ENCODE results near the gene CYBA.

The CYBA gene

GRCh38 chr16:88697116-88697830 lies 46.4 kb upstream of the CYBA start:
- in situ Hi-C loops (cut with HindIII; ENCODE audit: low pct_ligation_motif_present, low sequenced_read_pairs): no loop called here

DNA sequence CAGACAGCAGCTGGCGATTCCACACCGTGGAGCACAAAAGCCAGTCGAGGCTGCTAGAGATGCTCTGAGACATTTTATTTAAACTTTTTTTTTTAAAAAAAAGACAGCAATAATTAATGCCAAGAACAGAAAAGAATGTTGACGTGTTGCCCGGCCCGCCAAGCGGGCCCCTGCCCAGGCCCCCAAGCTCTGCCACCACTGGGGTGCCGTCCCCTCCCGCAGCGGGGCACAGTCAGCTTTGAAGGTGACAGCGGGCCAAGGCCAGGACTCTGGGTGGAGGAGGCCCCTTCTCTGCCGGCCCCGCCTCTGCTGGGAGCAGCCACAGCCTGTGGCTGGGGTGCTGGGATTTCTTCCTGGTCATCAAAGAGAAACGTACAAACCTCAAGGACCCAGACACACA lies 45.6 kb upstream of the CYBA start:
- Histone ChIP-seq H3K27me3 (replicated peaks) (no peaks in the 10 kb centered on the region), H3K27ac (no peak overlapping the region), H3K36me3 (replicated peaks) (peaks cover 25% of the 10 kb centered on the region), H3K4me3 (ENCODE audit: low read depth, low read length) (no peak overlapping the region)
- TF ChIP-seq, protein P1, sequence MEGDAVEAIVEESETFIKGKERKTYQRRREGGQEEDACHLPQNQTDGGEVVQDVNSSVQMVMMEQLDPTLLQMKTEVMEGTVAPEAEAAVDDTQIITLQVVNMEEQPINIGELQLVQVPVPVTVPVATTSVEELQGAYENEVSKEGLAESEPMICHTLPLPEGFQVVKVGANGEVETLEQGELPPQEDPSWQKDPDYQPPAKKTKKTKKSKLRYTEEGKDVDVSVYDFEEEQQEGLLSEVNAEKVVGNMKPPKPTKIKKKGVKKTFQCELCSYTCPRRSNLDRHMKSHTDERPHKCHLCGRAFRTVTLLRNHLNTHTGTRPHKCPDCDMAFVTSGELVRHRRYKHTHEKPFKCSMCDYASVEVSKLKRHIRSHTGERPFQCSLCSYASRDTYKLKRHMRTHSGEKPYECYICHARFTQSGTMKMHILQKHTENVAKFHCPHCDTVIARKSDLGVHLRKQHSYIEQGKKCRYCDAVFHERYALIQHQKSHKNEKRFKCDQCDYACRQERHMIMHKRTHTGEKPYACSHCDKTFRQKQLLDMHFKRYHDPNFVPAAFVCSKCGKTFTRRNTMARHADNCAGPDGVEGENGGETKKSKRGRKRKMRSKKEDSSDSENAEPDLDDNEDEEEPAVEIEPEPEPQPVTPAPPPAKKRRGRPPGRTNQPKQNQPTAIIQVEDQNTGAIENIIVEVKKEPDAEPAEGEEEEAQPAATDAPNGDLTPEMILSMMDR (IDR thresholded peaks at IDR 0.05; ENCODE audit: low read depth, low read length, missing control alignments): no peak
- DNase-seq: no peak
- in situ Hi-C loops (cut with HindIII; ENCODE audit: low pct_ligation_motif_present, low sequenced_read_pairs): no loop called here

More at GRCh38 chr16:88697116-88697830, 46.4 kb upstream of the CYBA start:
- TF ChIP-seq, protein P1 (IDR thresholded peaks at IDR 0.05; ENCODE audit: low read depth, low read length, missing control alignments): no peak
- no peak for DNase-seq
- Histone ChIP-seq H3K4me3 (ENCODE audit: low read depth, low read length) (no peak overlapping the region), H3K36me3 (replicated peaks) (peaks cover 25% of the 10 kb centered on the region), H3K27ac (no peak overlapping the region), H3K27me3 (replicated peaks) (no peaks in the 10 kb centered on the region)

DNA sequence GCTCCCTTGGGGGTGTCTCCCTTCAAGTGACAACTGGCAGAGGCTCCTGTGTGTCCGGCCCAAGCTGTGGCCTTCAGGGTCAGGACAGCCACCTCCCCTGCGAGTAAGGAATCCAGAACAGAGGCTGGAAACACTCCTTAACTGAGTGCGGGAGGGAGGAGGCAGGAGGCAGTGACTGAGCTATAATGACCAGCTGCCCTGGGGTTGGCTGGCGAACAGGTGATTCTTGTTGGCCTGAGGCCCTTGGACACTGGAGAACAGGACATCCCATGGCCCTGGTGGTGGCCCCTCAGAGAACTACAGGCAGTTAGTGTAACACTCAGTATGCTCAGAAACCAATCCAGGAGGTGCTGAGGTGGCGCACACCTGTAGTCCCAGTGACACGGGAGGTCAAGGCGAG lies 44.9 kb upstream of the CYBA start:
- Histone ChIP-seq H3K27me3 (replicated peaks) (no peaks in the 10 kb centered on the region), H3K4me3 (ENCODE audit: low read depth, low read length) (no peak overlapping the region), H3K36me3 (replicated peaks) (peaks cover 25% of the 10 kb centered on the region), H3K27ac (no peak overlapping the region)
- no peak for DNase-seq
- TF ChIP-seq, protein P1 (IDR thresholded peaks at IDR 0.05; ENCODE audit: low read depth, low read length, missing control alignments): no peak
- in situ Hi-C loops (cut with HindIII; ENCODE audit: low pct_ligation_motif_present, low sequenced_read_pairs): no loop called here

- no peaks in the 10 kb centered on the region for H3K27me3 ChIP-seq (replicated peaks)
Measured at GRCh38 chr16:88695218-88695617, 44.4 kb upstream of the CYBA start.

DNA sequence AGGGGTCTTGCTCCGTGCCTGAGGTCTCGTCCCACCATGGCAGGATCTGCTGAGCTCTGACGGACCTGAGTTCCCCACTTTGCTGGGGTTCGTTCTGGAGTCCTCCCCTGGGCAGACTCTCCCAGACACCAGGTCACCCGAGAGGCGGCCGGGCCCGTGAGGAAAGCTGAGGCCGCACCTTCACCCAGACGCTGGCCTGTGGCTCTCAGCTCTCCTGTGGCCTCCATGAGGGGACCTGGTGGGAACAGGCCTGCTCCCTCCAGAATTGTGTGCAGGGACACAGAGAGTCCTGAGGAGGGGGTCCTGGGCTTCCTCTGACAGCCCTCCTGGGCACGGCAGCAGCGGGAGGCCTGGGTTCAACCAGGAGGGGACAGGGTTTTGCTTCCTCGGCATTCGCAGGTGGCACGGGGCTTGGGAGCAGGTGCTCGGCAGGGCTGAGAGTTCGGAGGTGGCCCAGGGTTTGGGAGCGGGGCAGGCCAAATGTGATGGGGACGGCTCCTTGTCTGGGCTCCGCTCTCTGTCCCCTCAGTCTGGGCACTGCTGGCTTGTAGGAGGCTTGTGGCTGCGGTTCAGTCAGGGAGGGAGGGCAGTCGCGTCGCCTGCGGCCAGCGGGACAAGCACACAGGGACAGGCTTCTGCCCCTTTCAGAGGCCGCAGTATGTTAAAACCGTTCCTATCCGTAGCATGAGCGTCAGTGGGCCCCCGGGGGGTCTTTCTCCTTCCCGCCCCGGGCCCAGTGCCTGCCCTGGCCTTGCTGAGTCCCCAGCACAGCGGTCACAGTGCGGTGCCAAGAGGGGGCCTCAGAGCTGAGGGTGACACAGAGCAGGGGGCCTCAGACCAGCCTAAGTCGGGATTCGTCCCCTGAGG lies 43.6 kb upstream of the CYBA start:
- H3K27me3 ChIP-seq (replicated peaks): no peaks in the 10 kb centered on the region
- H3K27ac ChIP-seq: no peak overlapping the region
- H3K36me3 ChIP-seq (replicated peaks): peaks cover 25% of the 10 kb centered on the region
- TF ChIP-seq, protein P1 (IDR thresholded peaks at IDR 0.05; ENCODE audit: low read depth, low read length, missing control alignments): no peak
- in situ Hi-C loops (cut with HindIII; ENCODE audit: low pct_ligation_motif_present, low sequenced_read_pairs): no loop called here
- no peak for DNase-seq
- H3K4me3 ChIP-seq (ENCODE audit: low read depth, low read length): no peak overlapping the region

More at GRCh38 chr16:88695218-88695617, 44.4 kb upstream of the CYBA start:
- in situ Hi-C loops (cut with HindIII; ENCODE audit: low pct_ligation_motif_present, low sequenced_read_pairs): no loop called here
- Histone ChIP-seq H3K36me3 (replicated peaks) (peaks cover 25% of the 10 kb centered on the region), H3K4me3 (ENCODE audit: low read depth, low read length) (no peak overlapping the region), H3K27ac (no peak overlapping the region)
- TF ChIP-seq, protein P1 (IDR thresholded peaks at IDR 0.05; ENCODE audit: low read depth, low read length, missing control alignments): no peak
- DNase-seq: no peak

All from brain microvascular endothelial cell (primary cell).